Nucleus accumbens (tissue), 56 donors: Measurements from ENCODE around the gene ZNF385B.
A peak's percentile ranks its signal among the peaks of the same experiment; 100 is the strongest.

Experiments used
- DNase-seq, 56 donors: peaks; one replicate each; lab custom pipeline; 2025; lab: John Stamatoyannopoulos, UW

Gene ZNF385B

GRCh38 chr2:179857236-179857635 is 4.2 kb downstream of the ZNF385B start:
- no peak for DNase-seq

- peak in 1 of 56 donors; percentile 10 for DNase-seq
Observed at GRCh38 chr2:179856205-179856604, 5.2 kb downstream of the ZNF385B start.

GRCh38 chr2:179855673-179856072 is 5.7 kb downstream of the ZNF385B start:
- DNase-seq: no peak

DNA sequence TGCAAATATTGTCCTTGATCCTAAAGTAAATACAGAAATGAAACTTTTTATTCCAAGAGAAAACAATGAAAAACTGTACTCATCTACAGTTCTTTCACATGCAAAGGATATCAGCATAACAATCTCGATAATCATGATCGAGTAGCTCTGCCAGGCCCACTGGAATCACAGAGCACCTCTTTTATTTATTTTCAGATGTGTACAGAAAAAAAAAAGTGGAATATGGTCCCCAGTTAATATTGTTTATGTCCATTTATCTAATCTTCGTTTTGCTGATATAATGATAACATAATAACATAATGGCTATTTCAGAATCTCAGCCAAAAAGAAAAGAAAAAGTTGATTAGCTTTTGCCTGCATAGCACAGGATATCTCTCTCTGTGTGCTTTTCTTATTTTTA is 6.5 kb downstream of the ZNF385B start:
- DNase-seq: no peak

GRCh38 chr2:179853108-179853507 is 8.3 kb downstream of the ZNF385B start:
- no peak for DNase-seq

- DNase-seq: no peak
Observed at GRCh38 chr2:179850188-179850587, 11.2 kb downstream of the ZNF385B start.

DNA sequence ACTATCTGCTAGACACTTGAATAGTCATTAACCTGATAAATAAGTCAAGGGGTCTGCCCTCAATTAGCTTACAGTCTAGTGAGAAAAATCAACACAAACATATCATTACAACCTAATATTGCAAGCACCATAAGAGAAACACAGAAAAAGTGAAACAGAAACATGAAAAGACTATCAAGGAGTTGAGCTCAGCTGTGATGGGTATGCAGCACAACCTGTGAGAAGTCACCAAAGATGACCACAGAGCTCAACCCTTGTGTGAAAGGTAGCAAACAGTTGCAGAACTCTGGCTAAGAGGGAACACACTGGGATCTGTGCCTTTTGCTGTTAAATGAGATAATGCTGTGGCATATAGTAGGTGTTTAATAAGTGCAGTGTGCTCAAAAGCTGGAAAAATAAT is 11.7 kb downstream of the ZNF385B start:
- no peak for DNase-seq

- DNase-seq: no peak
Observed at GRCh38 chr2:179843541-179843940, 17.9 kb downstream of the ZNF385B start.

DNA sequence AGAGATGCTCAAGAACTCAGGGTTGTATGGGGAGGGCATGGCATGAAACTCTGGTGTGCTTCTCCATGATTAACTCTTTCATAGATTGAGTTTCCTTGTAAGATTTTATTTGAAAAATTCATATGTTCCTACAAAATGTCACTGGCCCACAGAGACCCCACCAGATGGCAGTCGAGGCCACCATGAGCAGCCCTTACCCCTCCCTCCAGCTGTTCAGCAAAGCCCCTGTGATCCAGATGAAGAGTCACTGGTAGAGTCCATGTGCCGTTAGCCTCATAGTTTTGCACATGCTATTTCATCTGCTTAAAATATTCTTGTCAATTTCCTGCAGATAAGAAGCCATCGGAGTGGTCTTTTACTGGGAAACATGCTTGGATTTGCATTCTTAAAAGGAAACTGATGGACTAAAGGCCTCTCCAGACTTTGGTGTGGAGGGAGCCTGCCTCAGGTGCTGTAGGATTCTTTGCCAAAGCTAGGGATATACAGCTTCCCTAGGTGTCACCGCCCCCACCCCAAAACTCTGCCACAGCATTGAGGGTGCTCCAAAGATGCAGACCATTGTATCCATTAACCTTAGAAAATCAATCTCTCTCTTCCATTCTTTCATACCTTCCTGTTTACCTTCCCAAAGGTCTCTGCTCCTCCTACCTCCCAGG is 18.8 kb downstream of the ZNF385B start:
- peak in 4 of 56 donors; percentile 0 to 4 (median 2) for DNase-seq

DNA sequence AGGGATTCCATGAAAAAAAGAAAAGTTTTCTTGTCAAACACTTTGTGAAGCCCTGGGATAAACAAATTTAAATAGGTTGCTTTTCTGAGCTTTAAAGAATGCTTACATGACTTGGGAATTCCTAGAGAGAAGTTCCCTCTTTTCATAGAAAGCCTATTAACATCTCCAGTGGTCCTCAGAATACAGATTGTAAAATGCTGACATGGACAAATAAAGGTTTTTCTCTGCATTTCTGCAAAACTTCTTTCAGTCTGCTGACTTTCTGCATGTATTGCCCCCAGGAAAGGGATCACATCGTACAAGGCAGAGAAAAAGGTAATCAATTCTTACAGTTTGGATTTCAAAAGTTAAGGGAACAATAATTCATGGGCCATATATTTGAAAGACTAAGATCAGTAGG is 20.6 kb downstream of the ZNF385B start:
- no peak for DNase-seq

GRCh38 chr2:179837408-179837807 is 24.0 kb downstream of the ZNF385B start:
- DNase-seq: no peak

DNA sequence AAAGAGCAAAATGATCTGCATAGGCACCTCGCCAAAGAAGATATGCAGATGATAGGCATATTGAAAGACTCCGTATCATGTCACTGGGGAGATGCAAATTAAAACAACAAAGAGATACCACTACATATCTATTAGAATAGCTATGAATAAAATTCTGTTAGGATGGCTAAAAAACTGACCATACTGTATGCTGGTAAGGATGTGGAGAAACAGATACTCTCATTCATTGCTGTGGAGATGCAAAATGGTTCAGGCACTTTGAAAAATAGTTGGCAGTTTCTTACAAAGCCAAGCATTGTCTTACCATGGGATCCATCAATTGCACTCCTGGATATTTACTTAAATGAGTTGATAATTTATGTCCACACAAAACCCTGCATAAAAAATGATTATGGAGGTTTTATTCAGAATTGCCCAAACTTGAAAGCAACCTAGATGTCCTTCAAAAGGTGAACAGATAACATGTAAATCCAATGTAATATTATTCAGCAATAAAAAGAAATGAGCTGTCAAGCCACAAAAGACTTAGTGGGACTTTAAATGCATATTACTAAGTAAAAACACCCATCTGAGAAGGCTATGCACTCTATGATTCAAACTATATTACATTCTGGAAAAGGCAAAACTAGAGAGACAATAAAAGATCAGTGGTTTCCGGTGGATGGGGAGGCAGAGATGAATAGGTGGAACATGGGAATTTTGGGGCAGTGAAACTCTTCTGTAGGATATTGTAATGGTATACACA is 31.2 kb downstream of the ZNF385B start:
- no peak for DNase-seq

- no peak for DNase-seq
Observed at GRCh38 chr2:179826297-179826696, 35.1 kb downstream of the ZNF385B start.

GRCh38 chr2:179825494-179825893 is 35.9 kb downstream of the ZNF385B start:
- DNase-seq: no peak

GRCh38 chr2:179824961-179825360 is 36.5 kb downstream of the ZNF385B start:
- no peak for DNase-seq

GRCh38 chr2:179822540-179822939 is 38.9 kb downstream of the ZNF385B start:
- no peak for DNase-seq

GRCh38 chr2:179818546-179818945 is 42.9 kb downstream of the ZNF385B start:
- DNase-seq: no peak

DNA sequence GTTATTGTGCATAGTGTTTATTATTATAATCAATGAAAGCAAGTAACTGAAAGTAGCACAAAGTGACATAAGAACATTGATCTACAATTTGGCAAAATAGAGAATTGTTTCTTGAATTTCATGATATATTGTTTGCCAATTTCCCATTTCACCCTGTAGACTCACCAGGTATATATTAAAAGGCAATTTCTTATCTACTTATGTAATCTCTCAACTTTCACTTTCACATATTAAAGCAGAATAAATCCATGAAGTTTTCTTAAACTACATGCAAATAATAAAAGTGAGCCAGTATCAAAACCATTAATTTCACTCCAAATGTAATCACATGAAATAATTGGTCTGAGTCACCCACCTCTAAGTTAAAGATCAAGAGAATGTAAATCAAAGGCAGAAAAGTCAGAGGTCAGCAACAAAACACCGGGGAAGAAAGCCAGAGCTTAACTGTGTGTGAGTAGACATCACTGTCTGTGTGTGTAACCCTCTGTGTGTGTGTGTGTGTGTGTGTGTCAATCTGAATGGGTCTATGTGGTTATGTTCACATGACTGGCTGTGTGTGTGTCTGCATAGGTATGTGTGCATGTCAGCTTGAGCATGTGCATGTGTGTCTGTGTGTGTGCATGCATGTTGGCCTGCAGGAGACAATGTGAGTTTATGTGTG is 44.1 kb downstream of the ZNF385B start:
- DNase-seq: no peak

GRCh38 chr2:179814050-179814449 is 47.4 kb downstream of the ZNF385B start:
- no peak for DNase-seq

DNA sequence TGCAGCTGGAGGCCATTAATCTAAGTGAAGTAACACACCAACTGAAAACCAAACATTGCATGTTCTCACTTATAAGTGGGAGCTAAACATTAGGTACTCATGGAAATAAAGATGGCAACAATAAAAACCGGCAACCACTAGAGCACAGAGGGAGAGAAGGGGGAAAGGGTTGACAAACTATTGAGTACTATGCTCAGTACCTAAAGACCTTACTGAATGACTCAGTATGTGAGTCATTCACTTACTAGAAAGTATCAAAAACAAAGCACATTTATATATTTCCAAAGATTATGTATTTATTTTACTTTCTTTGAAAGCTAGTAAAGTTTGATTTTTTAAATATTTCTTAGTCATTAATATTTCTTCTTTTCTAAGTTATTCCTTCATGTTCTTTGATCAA is 48.9 kb downstream of the ZNF385B start:
- DNase-seq: no peak

- DNase-seq: no peak
Observed at GRCh38 chr2:179811042-179811441, 50.4 kb downstream of the ZNF385B start.

GRCh38 chr2:179809606-179810005 is 51.8 kb downstream of the ZNF385B start:
- DNase-seq: no peak
